Astrocyte (in vitro differentiated cells and primary cell): ENCODE data around the gene WSCD2. TPM values are rescaled to one million over a fixed set of nuclear protein-coding genes. Genes with fewer than 3 reads are reported as not detected.

ENCODE experiments used
- DNase-seq: peaks from one replicate; pipeline ENCODE4 v3.0.0-alpha.2; 2010; ENCODE audit warnings: low read depth
- FAIRE-seq: peaks from 2 replicates; lab custom pipeline; 2011; peaks lifted over from hg19 to GRCh38; lab: Jason Lieb, UNC
- H2AFZ ChIP-seq: 2 replicates; pipeline ENCODE4 v1.6.0; 2012; ENCODE audit warnings: low read depth, low read length, inconsistent platforms
- H3K27ac ChIP-seq: 2 replicates; pipeline ENCODE4 v1.5.1; 2011; ENCODE audit warnings: low read depth, low read length, inconsistent platforms
- H3K27me3 ChIP-seq: 2 replicates; pipeline ENCODE4 v1.6.0; 2011; ENCODE audit warnings: low read length, inconsistent platforms; ENCODE audit not compliant: insufficient read depth
- H3K36me3 ChIP-seq: 2 replicates; pipeline ENCODE4 v1.5.1; 2011; ENCODE audit warnings: low read length, inconsistent platforms; ENCODE audit not compliant: insufficient read depth
- H3K4me1 ChIP-seq: 2 replicates; pipeline ENCODE4 v1.5.1; 2011; ENCODE audit warnings: low read length, inconsistent platforms; ENCODE audit not compliant: insufficient read depth
- H3K4me2 ChIP-seq: 2 replicates; pipeline ENCODE4 v1.6.0; 2012; ENCODE audit warnings: low read length, inconsistent platforms
- H3K4me3 ChIP-seq: 2 replicates; pipeline ENCODE4 v1.5.1; 2011; ENCODE audit warnings: low read depth, mild to moderate bottlenecking, low read length, inconsistent platforms; ENCODE audit not compliant: insufficient read depth
- H3K79me2 ChIP-seq: 2 replicates; pipeline ENCODE4 v1.6.0; 2012; ENCODE audit warnings: mild to moderate bottlenecking, low read length, inconsistent platforms; ENCODE audit not compliant: insufficient read depth
- H3K9ac ChIP-seq: 2 replicates; pipeline ENCODE4 v1.6.0; 2012; ENCODE audit warnings: mild to moderate bottlenecking, low read length, inconsistent platforms
- H3K9me3 ChIP-seq: 2 replicates; pipeline ENCODE4 v1.5.1; 2012; ENCODE audit warnings: low read depth, mild to moderate bottlenecking, low read length, inconsistent platforms; ENCODE audit not compliant: insufficient read depth
- H4K20me1 ChIP-seq: 2 replicates; pipeline ENCODE4 v1.6.0; 2012; ENCODE audit warnings: low read length, inconsistent platforms; ENCODE audit not compliant: insufficient read depth
- H3K27ac Mint-ChIP-seq: one replicate; pipeline ENCODE4 v1.8.0; 2021; ENCODE audit warnings: mild to moderate bottlenecking, mixed read lengths; ENCODE audit not compliant: unreplicated experiment
- H3K27me3 Mint-ChIP-seq: one replicate; pipeline ENCODE4 v1.8.0; 2021; ENCODE audit warnings: low read depth, mixed read lengths; ENCODE audit not compliant: unreplicated experiment
- H3K36me3 Mint-ChIP-seq: one replicate; pipeline ENCODE4 v1.8.0; 2021; ENCODE audit warnings: low read depth, mixed read lengths; ENCODE audit not compliant: unreplicated experiment
- H3K4me1 Mint-ChIP-seq: one replicate; pipeline ENCODE4 v1.8.0; 2021; ENCODE audit warnings: low read depth, mixed read lengths; ENCODE audit not compliant: unreplicated experiment
- H3K4me3 Mint-ChIP-seq: one replicate; pipeline ENCODE4 v1.8.0; 2021; ENCODE audit warnings: mild to moderate bottlenecking, moderate library complexity, mixed read lengths; ENCODE audit not compliant: unreplicated experiment
- H3K9me3 Mint-ChIP-seq: one replicate; pipeline ENCODE4 v1.8.0; 2021; ENCODE audit warnings: mild to moderate bottlenecking, mixed read lengths; ENCODE audit not compliant: unreplicated experiment
- EZH2 ChIP-seq: IDR thresholded peaks from 2 replicates; pipeline ENCODE4 v1.6.1; 2012; ENCODE audit warnings: mild to moderate bottlenecking, low read length, inconsistent platforms; ENCODE audit not compliant: insufficient read depth
- total RNA-seq: library from RNA; stranded (reverse); gene quantifications from 2 replicates; pipeline ENCODE4 v1.2.1, GENCODE V29; 2021
- TF ChIP-seq, protein P1 (sequence below): IDR thresholded peaks from 2 replicates; pipeline ENCODE4 v1.5.1; 2011; ENCODE audit warnings: low read depth, mild to moderate bottlenecking, inconsistent platforms, low read length, moderate library complexity; ENCODE audit not compliant: insufficient read depth

WSCD2 gene
- total RNA-seq, 1 donor from 2014 or later = 0.11 TPM

- FAIRE-seq = no peak
- H3K27ac Mint-ChIP-seq = no peak overlapping the region
Measured at GRCh38 chr12:108126212-108126611, 2.9 kb upstream of the WSCD2 start.

DNA sequence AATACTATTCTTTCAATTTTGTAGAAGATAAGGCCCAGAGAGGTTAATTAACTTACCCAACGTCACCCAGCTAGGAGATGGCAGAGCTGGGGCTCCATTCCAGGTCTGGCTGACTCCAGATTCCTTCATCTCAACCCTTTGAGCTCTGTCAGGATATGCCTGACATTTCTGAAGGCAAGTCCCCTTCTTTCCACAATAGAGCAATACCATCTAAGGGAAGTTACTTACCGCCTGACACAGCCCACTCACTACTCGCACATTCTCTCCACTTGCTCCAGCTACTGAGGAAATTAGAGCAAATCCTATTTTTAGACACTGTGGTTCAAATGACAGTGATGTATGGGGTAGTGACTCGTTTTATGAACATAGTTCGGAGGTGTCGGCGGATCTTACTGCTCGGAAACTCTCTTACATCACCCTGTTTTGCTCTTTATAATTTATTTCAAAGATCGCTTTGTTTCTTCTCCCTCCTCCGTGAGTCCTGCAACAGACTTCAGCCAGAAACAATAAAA is 2.0 kb upstream of the WSCD2 start:
- Mint-ChIP-seq H3K27ac (no peak overlapping the region), H3K9me3 (peaks cover 1% of the 10 kb centered on the region), H3K36me3 (no peaks in the 10 kb centered on the region), H3K4me1 (no peaks in the 10 kb centered on the region), H3K4me3 (no peak overlapping the region), H3K27me3 (peaks cover 41% of the 10 kb centered on the region)
- Histone ChIP-seq H4K20me1 (no peaks in the 10 kb centered on the region), H3K4me1 (no peaks in the 10 kb centered on the region), H3K79me2 (no peaks in the 10 kb centered on the region), H3K27ac (no peak overlapping the region), H3K4me3 (no peak overlapping the region), H3K9me3 (no peaks in the 10 kb centered on the region), H3K4me2 (no peak overlapping the region), H3K27me3 (peaks cover 25% of the 10 kb centered on the region), H3K9ac (no peak overlapping the region), H3K36me3 (no peaks in the 10 kb centered on the region), H2AFZ (no peak overlapping the region)
- FAIRE-seq (no peak), DNase-seq (no peak)
- no peak for TF ChIP-seq EZH2
- TF ChIP-seq, protein P1, sequence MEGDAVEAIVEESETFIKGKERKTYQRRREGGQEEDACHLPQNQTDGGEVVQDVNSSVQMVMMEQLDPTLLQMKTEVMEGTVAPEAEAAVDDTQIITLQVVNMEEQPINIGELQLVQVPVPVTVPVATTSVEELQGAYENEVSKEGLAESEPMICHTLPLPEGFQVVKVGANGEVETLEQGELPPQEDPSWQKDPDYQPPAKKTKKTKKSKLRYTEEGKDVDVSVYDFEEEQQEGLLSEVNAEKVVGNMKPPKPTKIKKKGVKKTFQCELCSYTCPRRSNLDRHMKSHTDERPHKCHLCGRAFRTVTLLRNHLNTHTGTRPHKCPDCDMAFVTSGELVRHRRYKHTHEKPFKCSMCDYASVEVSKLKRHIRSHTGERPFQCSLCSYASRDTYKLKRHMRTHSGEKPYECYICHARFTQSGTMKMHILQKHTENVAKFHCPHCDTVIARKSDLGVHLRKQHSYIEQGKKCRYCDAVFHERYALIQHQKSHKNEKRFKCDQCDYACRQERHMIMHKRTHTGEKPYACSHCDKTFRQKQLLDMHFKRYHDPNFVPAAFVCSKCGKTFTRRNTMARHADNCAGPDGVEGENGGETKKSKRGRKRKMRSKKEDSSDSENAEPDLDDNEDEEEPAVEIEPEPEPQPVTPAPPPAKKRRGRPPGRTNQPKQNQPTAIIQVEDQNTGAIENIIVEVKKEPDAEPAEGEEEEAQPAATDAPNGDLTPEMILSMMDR = no peak

More at GRCh38 chr12:108126212-108126611, 2.9 kb upstream of the WSCD2 start:
- Histone ChIP-seq H3K4me2 (no peak overlapping the region), H3K79me2 (no peaks in the 10 kb centered on the region), H3K9me3 (no peaks in the 10 kb centered on the region), H3K9ac (no peak overlapping the region), H2AFZ (no peak overlapping the region), H4K20me1 (no peaks in the 10 kb centered on the region), H3K4me1 (no peaks in the 10 kb centered on the region), H3K36me3 (no peaks in the 10 kb centered on the region), H3K4me3 (no peak overlapping the region), H3K27ac (no peak overlapping the region), H3K27me3 (peaks cover 22% of the 10 kb centered on the region)
- no peak overlapping the region for H3K4me3 Mint-ChIP-seq
- peaks cover 2% of the 10 kb centered on the region for H3K9me3 Mint-ChIP-seq
- H3K27me3 Mint-ChIP-seq = peaks cover 35% of the 10 kb centered on the region
- no peaks in the 10 kb centered on the region for H3K36me3 Mint-ChIP-seq
- DNase-seq = no peak
- TF ChIP-seq, protein P1 = no peak
- TF ChIP-seq EZH2 = no peak
- H3K4me1 Mint-ChIP-seq = no peaks in the 10 kb centered on the region

DNA sequence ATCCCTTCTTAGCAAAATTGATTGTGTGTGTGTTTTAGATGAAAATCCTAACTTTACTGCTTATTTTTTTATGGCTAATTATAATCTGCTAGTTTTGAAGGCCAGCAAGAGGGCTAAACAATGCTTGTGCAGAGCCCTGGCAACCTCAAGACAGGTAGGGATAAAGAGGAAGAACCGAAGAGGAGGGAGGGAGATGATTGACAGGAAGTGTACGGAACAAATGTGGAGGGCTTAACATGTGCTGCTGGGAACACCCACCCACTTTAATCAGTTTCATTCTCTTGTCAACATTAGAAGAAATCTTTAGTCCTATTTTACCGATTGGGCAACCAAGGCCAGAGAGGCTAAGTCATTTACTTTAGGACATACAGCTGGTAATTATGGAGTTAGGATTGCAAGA is 1.4 kb upstream of the WSCD2 start:
- Histone ChIP-seq H3K9me3 (no peaks in the 10 kb centered on the region), H3K27me3 (peaks cover 25% of the 10 kb centered on the region), H3K4me2 (no peak overlapping the region), H3K9ac (no peak overlapping the region), H3K4me3 (no peak overlapping the region), H2AFZ (no peak overlapping the region), H4K20me1 (no peaks in the 10 kb centered on the region), H3K4me1 (no peaks in the 10 kb centered on the region), H3K36me3 (no peaks in the 10 kb centered on the region), H3K79me2 (no peaks in the 10 kb centered on the region), H3K27ac (no peak overlapping the region)
- DNase-seq (no peak), FAIRE-seq (no peak)
- Mint-ChIP-seq H3K9me3 (no peaks in the 10 kb centered on the region), H3K4me1 (no peaks in the 10 kb centered on the region), H3K27me3 (peaks cover 41% of the 10 kb centered on the region), H3K27ac (no peak overlapping the region), H3K36me3 (no peaks in the 10 kb centered on the region), H3K4me3 (no peak overlapping the region)
- TF ChIP-seq, protein P1 = no peak
- TF ChIP-seq EZH2 = no peak
